ENCODE measurements around the gene BAG5. TPM values are rescaled to one million over a fixed set of nuclear protein-coding genes. Genes with fewer than 3 reads are reported as not detected.

The BAG5 gene
- total RNA-seq, 1 experiment from 2014 or later: 29.2 TPM

GRCh38 chr14:103543721-103544387 is 18.6 kb downstream of the BAG5 start (continued):
- TF ChIP-seq, protein P1, sequence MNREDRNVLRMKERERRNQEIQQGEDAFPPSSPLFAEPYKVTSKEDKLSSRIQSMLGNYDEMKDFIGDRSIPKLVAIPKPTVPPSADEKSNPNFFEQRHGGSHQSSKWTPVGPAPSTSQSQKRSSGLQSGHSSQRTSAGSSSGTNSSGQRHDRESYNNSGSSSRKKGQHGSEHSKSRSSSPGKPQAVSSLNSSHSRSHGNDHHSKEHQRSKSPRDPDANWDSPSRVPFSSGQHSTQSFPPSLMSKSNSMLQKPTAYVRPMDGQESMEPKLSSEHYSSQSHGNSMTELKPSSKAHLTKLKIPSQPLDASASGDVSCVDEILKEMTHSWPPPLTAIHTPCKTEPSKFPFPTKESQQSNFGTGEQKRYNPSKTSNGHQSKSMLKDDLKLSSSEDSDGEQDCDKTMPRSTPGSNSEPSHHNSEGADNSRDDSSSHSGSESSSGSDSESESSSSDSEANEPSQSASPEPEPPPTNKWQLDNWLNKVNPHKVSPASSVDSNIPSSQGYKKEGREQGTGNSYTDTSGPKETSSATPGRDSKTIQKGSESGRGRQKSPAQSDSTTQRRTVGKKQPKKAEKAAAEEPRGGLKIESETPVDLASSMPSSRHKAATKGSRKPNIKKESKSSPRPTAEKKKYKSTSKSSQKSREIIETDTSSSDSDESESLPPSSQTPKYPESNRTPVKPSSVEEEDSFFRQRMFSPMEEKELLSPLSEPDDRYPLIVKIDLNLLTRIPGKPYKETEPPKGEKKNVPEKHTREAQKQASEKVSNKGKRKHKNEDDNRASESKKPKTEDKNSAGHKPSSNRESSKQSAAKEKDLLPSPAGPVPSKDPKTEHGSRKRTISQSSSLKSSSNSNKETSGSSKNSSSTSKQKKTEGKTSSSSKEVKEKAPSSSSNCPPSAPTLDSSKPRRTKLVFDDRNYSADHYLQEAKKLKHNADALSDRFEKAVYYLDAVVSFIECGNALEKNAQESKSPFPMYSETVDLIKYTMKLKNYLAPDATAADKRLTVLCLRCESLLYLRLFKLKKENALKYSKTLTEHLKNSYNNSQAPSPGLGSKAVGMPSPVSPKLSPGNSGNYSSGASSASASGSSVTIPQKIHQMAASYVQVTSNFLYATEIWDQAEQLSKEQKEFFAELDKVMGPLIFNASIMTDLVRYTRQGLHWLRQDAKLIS (CRISPR knock-in tag; IDR thresholded peaks at IDR 0.05; ENCODE audit: borderline replicate concordance): no peak
- no peak for TF ChIP-seq TEAD4 (CRISPR knock-in tag; IDR thresholded peaks at IDR 0.05)
- TF ChIP-seq JUN (CRISPR knock-in tag; IDR thresholded peaks at IDR 0.05): no peak
- no peak for TF ChIP-seq NR1H2 (CRISPR knock-in tag; IDR thresholded peaks at IDR 0.05)
- TF ChIP-seq ZNF219 (CRISPR knock-in tag; IDR thresholded peaks at IDR 0.05; ENCODE audit: borderline replicate concordance): no peak
- peak; percentile 6; the same call in 1 of the 2 replicates for TF ChIP-seq ZNF121 (CRISPR knock-in tag; IDR thresholded peaks at IDR 0.05)

- TF ChIP-seq E2F1 (CRISPR knock-in tag; IDR thresholded peaks at IDR 0.05) (no peak), SP1 (CRISPR knock-in tag; conservative IDR thresholded peaks at IDR 0.05) (peak; percentile 23; the same call in 1 of the 2 replicates)
- no peak for ATAC-seq
- H3K9me3 Mint-ChIP-seq: no peaks in the 10 kb centered on the region
- DNase-seq (ENCODE audit: low spot score): no peak
- peaks cover 11% of the 10 kb centered on the region for H3K27me3 Mint-ChIP-seq (ENCODE audit: low read depth)
- POLR2A ChIA-PET: interaction anchor here (0.6 to 4.1 kb wide), 4 partner anchors 14 to 246 kb away, joined by 3 to 65 read pairs (median 4); partner anchors contain the start of genes CKB and TRMT61A
- CTCF ChIA-PET: interaction anchor here (0.9 to 21.0 kb wide), 12 partner anchors 9 to 769 kb away, joined by 3 to 455 read pairs (median 6); partner anchors contain the start of genes CKB and TRMT61A
- no peak overlapping the region for H3K4me3 Mint-ChIP-seq
- H3K27ac Mint-ChIP-seq: no peak overlapping the region
- no peaks in the 10 kb centered on the region for H3K36me3 Mint-ChIP-seq
- peaks cover 5% of the 10 kb centered on the region; the same call in 1 of the 2 replicates for H3K4me1 Mint-ChIP-seq
Observed at GRCh38 chr14:103543140-103543539, 19.3 kb downstream of the BAG5 start.

DNA sequence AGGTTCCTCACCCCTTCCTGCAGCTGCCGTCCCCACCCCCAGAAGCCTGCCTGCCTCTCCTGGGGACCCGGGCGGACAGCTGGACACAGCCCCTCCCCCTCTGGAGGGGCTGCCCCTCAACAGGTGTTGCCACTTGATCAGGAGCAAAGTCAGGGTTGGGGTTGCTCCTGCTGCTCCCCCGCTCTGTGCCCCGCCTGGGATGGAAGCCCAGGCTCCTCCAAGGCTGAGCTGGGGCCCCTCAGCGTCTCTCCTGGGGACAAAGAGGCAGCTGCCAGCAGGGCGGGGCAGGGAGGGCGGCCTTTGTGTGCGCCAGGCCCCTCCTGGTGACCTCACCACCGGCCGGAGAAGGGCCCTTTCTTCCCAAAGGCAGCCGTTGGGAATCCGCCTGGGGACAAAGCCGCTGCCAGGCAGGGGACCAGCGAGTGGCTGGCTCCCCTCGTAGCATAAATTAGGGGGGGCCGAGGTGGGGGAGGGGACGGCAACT is 19.8 kb downstream of the BAG5 start:
- H3K4me1 Mint-ChIP-seq: peaks cover 5% of the 10 kb centered on the region; the same call in 1 of the 2 replicates
- H3K27me3 Mint-ChIP-seq (ENCODE audit: low read depth): peaks cover 11% of the 10 kb centered on the region
- ATAC-seq (peak; percentile 57), DNase-seq (ENCODE audit: low spot score) (peak; percentile 83)
- no peaks in the 10 kb centered on the region for H3K9me3 Mint-ChIP-seq
- H3K36me3 Mint-ChIP-seq: no peaks in the 10 kb centered on the region
- H3K4me3 Mint-ChIP-seq: peak overlapping the region; percentile 6; the same call in 1 of the 2 replicates
- POLR2A ChIA-PET: interaction anchor here (0.6 to 4.1 kb wide), 4 partner anchors 13 to 245 kb away, joined by 3 to 65 read pairs (median 4); partner anchors contain the start of genes CKB and TRMT61A
- H3K27ac Mint-ChIP-seq: no peak overlapping the region
- CTCF ChIA-PET: interaction anchor here (0.7 to 21.0 kb wide), 13 partner anchors 10 to 768 kb away, joined by 3 to 455 read pairs (median 5); partner anchors contain the start of genes CKB and TRMT61A
- no peak for TF ChIP-seq EMX1 (CRISPR knock-in tag; IDR thresholded peaks at IDR 0.05)
- TF ChIP-seq, protein P1 (CRISPR knock-in tag; IDR thresholded peaks at IDR 0.05; ENCODE audit: borderline replicate concordance): no peak
- no peak for TF ChIP-seq ATF1 (CRISPR knock-in tag; IDR thresholded peaks at IDR 0.05)
- TF ChIP-seq ZNF281 (CRISPR knock-in tag; IDR thresholded peaks at IDR 0.05): peak; percentile 86
- no peak for TF ChIP-seq ELF4 (CRISPR knock-in tag; IDR thresholded peaks at IDR 0.05; ENCODE audit: low read depth)
- no peak for TF ChIP-seq SMAD4 (CRISPR knock-in tag; IDR thresholded peaks at IDR 0.05)
- no peak for TF ChIP-seq RELA (CRISPR knock-in tag; IDR thresholded peaks at IDR 0.05; ENCODE audit: borderline replicate concordance)
- TF ChIP-seq NR2C2 (CRISPR knock-in tag; IDR thresholded peaks at IDR 0.05): no peak
- TF ChIP-seq SMAD3 (CRISPR knock-in tag; IDR thresholded peaks at IDR 0.05; ENCODE audit: borderline replicate concordance): no peak
- TF ChIP-seq NR1H2 (CRISPR knock-in tag; IDR thresholded peaks at IDR 0.05): no peak
- TF ChIP-seq NR3C1 (CRISPR knock-in tag; conservative IDR thresholded peaks at IDR 0.05; ENCODE audit: low read depth): no peak
- 0 out of 2 replicates have a peak, but pooled peaks have one; percentile 23 for TF ChIP-seq SP1 (CRISPR knock-in tag; conservative IDR thresholded peaks at IDR 0.05)
- TF ChIP-seq ZNF263 (CRISPR knock-in tag; IDR thresholded peaks at IDR 0.05; ENCODE audit: low read depth): no peak
- TF ChIP-seq, protein P2, sequence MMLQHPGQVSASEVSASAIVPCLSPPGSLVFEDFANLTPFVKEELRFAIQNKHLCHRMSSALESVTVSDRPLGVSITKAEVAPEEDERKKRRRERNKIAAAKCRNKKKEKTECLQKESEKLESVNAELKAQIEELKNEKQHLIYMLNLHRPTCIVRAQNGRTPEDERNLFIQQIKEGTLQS (CRISPR knock-in tag; conservative IDR thresholded peaks at IDR 0.05): no peak

All from WTC11 (cell line).